Measurements from ENCODE around the gene NSMF.

DNA sequence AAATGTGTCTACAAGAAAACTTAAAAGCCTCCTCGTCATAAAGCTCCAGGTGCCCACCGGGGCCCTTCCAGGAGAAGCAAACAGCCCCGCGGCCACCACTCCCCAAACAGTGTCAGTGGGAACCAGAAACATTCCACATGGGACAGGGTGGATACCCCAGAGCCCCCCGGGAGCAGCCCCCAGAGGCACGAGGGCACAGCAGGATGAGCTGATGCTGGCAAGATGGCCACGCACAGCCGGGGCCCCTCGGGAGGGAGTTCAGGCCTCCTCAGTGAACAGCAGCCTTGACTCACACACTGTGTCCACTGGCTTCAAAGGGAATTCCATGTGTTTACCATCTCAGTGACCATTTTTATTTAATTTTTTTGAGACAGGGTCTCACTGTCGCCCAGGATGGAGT lies 46.7 kb downstream of the NSMF start:
- TF ChIP-seq, protein P1, sequence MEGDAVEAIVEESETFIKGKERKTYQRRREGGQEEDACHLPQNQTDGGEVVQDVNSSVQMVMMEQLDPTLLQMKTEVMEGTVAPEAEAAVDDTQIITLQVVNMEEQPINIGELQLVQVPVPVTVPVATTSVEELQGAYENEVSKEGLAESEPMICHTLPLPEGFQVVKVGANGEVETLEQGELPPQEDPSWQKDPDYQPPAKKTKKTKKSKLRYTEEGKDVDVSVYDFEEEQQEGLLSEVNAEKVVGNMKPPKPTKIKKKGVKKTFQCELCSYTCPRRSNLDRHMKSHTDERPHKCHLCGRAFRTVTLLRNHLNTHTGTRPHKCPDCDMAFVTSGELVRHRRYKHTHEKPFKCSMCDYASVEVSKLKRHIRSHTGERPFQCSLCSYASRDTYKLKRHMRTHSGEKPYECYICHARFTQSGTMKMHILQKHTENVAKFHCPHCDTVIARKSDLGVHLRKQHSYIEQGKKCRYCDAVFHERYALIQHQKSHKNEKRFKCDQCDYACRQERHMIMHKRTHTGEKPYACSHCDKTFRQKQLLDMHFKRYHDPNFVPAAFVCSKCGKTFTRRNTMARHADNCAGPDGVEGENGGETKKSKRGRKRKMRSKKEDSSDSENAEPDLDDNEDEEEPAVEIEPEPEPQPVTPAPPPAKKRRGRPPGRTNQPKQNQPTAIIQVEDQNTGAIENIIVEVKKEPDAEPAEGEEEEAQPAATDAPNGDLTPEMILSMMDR (IDR thresholded peaks at IDR 0.05), result no peak
- TF ChIP-seq POLR2A (IDR thresholded peaks at IDR 0.05), result no peak

All from body of pancreas (tissue), 4 donors.